ENCODE results near the gene OR2AJ1.
A peak's percentile ranks its signal among the peaks of the same experiment; 100 is the strongest.

Gene OR2AJ1

GRCh38 chr1:247924868-247925267 is at the start of gene OR2AJ1:
Gene OR2AJ1, plus strand, starts transcription at chr1:247924889. Its CDS starts 8,880 bp downstream, at chr1:247933769.
- no peak for DNase-seq

GRCh38 chr1:247883346-247883745 is 41.3 kb upstream of the OR2AJ1 start:
- no peak for DNase-seq

- no peak for DNase-seq
Observed at GRCh38 chr1:247884797-247885413, 39.8 kb upstream of the OR2AJ1 start.

- no peak for DNase-seq
Observed at GRCh38 chr1:247895163-247895637, 29.5 kb upstream of the OR2AJ1 start, which contains the start of gene OR2W3. Gene OR2W3, plus strand, starts transcription at chr1:247895587. Its CDS starts 0 bp downstream, at chr1:247895587.

GRCh38 chr1:247895976-247896375 is 28.7 kb upstream of the OR2AJ1 start:
- DNase-seq = no peak

- no peak for DNase-seq
Observed at GRCh38 chr1:247904122-247904521, 20.6 kb upstream of the OR2AJ1 start.

GRCh38 chr1:247905181-247905580 is 19.5 kb upstream of the OR2AJ1 start:
- DNase-seq = no peak

GRCh38 chr1:247905910-247906503 is 18.7 kb upstream of the OR2AJ1 start:
- no peak for DNase-seq

GRCh38 chr1:247906504-247907047 is 18.1 kb upstream of the OR2AJ1 start:
- DNase-seq = no peak

- no peak for DNase-seq
Observed at GRCh38 chr1:247908766-247909165, 15.9 kb upstream of the OR2AJ1 start.

GRCh38 chr1:247913786-247914185 is 10.9 kb upstream of the OR2AJ1 start:
- DNase-seq = no peak

- no peak for DNase-seq
Observed at GRCh38 chr1:247914941-247915662, 9.6 kb upstream of the OR2AJ1 start.

GRCh38 chr1:247919952-247920351 is 4.7 kb upstream of the OR2AJ1 start, which contains the start of gene OR2T8:
Gene OR2T8, plus strand, starts transcription at chr1:247920252. Its CDS starts 766 bp downstream, at chr1:247921018.
- DNase-seq = no peak

GRCh38 chr1:247923941-247924340 is 748 bp upstream of the OR2AJ1 start:
- no peak for DNase-seq

- DNase-seq = no peak
Observed at GRCh38 chr1:247933989-247934388, 9.3 kb downstream of the OR2AJ1 start.

- DNase-seq = no peak
Observed at GRCh38 chr1:247935781-247936180, 11.1 kb downstream of the OR2AJ1 start.

GRCh38 chr1:247936415-247936814 is 11.7 kb downstream of the OR2AJ1 start:
- no peak for DNase-seq

GRCh38 chr1:247936965-247937734 is 12.5 kb downstream of the OR2AJ1 start:
- DNase-seq = peak; percentile 79

GRCh38 chr1:247942624-247943023 is 17.9 kb downstream of the OR2AJ1 start:
- no peak for DNase-seq

GRCh38 chr1:247948558-247948957 is 23.9 kb downstream of the OR2AJ1 start, which contains the start of gene OR2L8:
Gene OR2L8, plus strand, starts transcription at chr1:247948858. Its CDS starts 0 bp downstream, at chr1:247948858.
- DNase-seq = no peak

- DNase-seq = no peak
Observed at GRCh38 chr1:247953408-247953807, 28.7 kb downstream of the OR2AJ1 start.

GRCh38 chr1:247961791-247962190 is 37.1 kb downstream of the OR2AJ1 start:
- DNase-seq = no peak
